IMR-90 (cell line): ENCODE measurements around the gene PPP1R16B. TPM values are rescaled to one million over a fixed set of nuclear protein-coding genes. Genes with fewer than 3 reads are reported as not detected.

Experiments
- ATAC-seq: fragments of 200-7000 bp; cut with Tn5 transposase; 2 replicates; pipeline ENCODE4 v1.9.1; 2020; ENCODE audit warnings: low read depth, mild to moderate bottlenecking, moderate library complexity
- BruUV-seq: library from RNA; stranded (reverse); fragments of 400-500 nt; replicated peaks from 2 replicates; lab custom pipeline; 2021; lab: Mats Ljungman, UMichigan
- CTCF ChIA-PET: fragments of 300-600 bp; formaldehyde crosslinking; extraction: SDS; loops from one replicate; lab custom pipeline; 2021; ENCODE audit warnings: antibody characterized with exemption; lab: Yijun Ruan, JAX
- POLR2A ChIA-PET: fragments of 300-600 bp; sonication (Branson Sonifier 250); formaldehyde crosslinking; loops from one replicate; lab custom pipeline; 2022; ENCODE audit warnings: antibody characterized with exemption; ENCODE audit not compliant: unreplicated experiment; lab: Charles Lee
- DNase-seq: peaks from one replicate; pipeline ENCODE4 v3.0.0; 2013
- H2AFZ ChIP-seq: replicated peaks from 2 replicates; pipeline ENCODE3; 2013; ENCODE audit warnings: low read length, mild to moderate bottlenecking; ENCODE audit not compliant: poor library complexity
- H2AK5ac ChIP-seq: 2 replicates; pipeline ENCODE4 v1.6.1; 2013; ENCODE audit warnings: low read depth, low read length, inconsistent platforms
- H2AK9ac ChIP-seq: replicated peaks from 2 replicates; pipeline ENCODE3; 2013; ENCODE audit warnings: mild to moderate bottlenecking, low read depth, low read length, moderate library complexity; ENCODE audit not compliant: poor library complexity
- H2BK120ac ChIP-seq: 2 replicates; pipeline ENCODE4 v1.6.1; 2013; ENCODE audit warnings: low read depth, low read length, inconsistent platforms
- H2BK15ac ChIP-seq: 3 replicates; pipeline ENCODE4 v1.6.1; 2013; ENCODE audit warnings: low read depth, low read length, inconsistent platforms
- H2BK20ac ChIP-seq: 2 replicates; pipeline ENCODE4 v1.6.1; 2013; ENCODE audit warnings: low read depth, mild to moderate bottlenecking, inconsistent platforms, low read length, moderate library complexity
- H2BK5ac ChIP-seq: 2 replicates; pipeline ENCODE4 v1.6.1; 2013; ENCODE audit warnings: mild to moderate bottlenecking, low read depth, low read length, inconsistent platforms; ENCODE audit not compliant: poor library complexity, severe bottlenecking
- H3K14ac ChIP-seq: replicated peaks from 2 replicates; pipeline ENCODE4 v1.6.1; 2013; ENCODE audit warnings: low read depth, low read length, inconsistent platforms
- H3K18ac ChIP-seq: 2 replicates; pipeline ENCODE4 v1.6.1; 2013; ENCODE audit warnings: low read depth, low read length, control low read depth
- H3K23ac ChIP-seq: 2 replicates; pipeline ENCODE4 v1.6.1; 2013; ENCODE audit warnings: low read depth, low read length, inconsistent platforms
- H3K27ac ChIP-seq: 2 replicates; pipeline ENCODE4 v1.5.1; 2013; ENCODE audit warnings: mild to moderate bottlenecking, control low read depth, low read length; ENCODE audit not compliant: insufficient read depth
- H3K27me3 ChIP-seq: 2 replicates; pipeline ENCODE4 v1.6.1; 2013; ENCODE audit warnings: low read length; ENCODE audit not compliant: control insufficient read depth, insufficient read depth
- H3K36me3 ChIP-seq: 2 replicates; pipeline ENCODE4 v1.6.1; 2013; ENCODE audit warnings: low read length, mixed read lengths; ENCODE audit not compliant: control insufficient read depth, insufficient read depth
- H3K4ac ChIP-seq: 2 replicates; pipeline ENCODE4 v1.6.1; 2013; ENCODE audit warnings: low read depth, low read length, inconsistent platforms
- H3K4me1 ChIP-seq: 2 replicates; pipeline ENCODE4 v1.6.1; 2013; ENCODE audit warnings: low read length, mixed read lengths; ENCODE audit not compliant: control insufficient read depth, insufficient read depth
- H3K4me2 ChIP-seq: 2 replicates; pipeline ENCODE4 v1.6.1; 2013; ENCODE audit warnings: low read depth, mild to moderate bottlenecking, control low read depth, low read length, moderate library complexity
- H3K4me3 ChIP-seq: 2 replicates; pipeline ENCODE4 v1.5.1; 2013; ENCODE audit warnings: low read depth, mild to moderate bottlenecking, control low read depth, low read length, moderate library complexity; ENCODE audit not compliant: insufficient read depth
- H3K56ac ChIP-seq: 2 replicates; pipeline ENCODE4 v1.6.1; 2013; ENCODE audit warnings: low read length, inconsistent platforms; ENCODE audit not compliant: insufficient read depth; ENCODE audit errors: extremely low read depth
- H3K79me1 ChIP-seq, 2 experiments: 2 replicates each; pipeline ENCODE4 v1.6.1; 2013; ENCODE audit warnings: low read length in 2 of 2, inconsistent platforms in 1 of 2, low read depth in 1 of 2
- H3K9ac ChIP-seq: 2 replicates; pipeline ENCODE4 v1.6.1; 2013; ENCODE audit warnings: low read depth, low read length, control low read depth
- H3K9me1 ChIP-seq: 2 replicates; pipeline ENCODE4 v1.6.1; 2013; ENCODE audit warnings: low read length, inconsistent platforms; ENCODE audit not compliant: insufficient read depth
- H3K9me3 ChIP-seq: 2 replicates; pipeline ENCODE4 v1.6.1; 2013; ENCODE audit warnings: low read length; ENCODE audit not compliant: control insufficient read depth, insufficient read depth
- H4K20me1 ChIP-seq: 2 replicates; pipeline ENCODE4 v1.6.1; 2013; ENCODE audit warnings: low read length, inconsistent platforms; ENCODE audit not compliant: insufficient read depth
- H4K5ac ChIP-seq: 2 replicates; pipeline ENCODE4 v1.6.1; 2013; ENCODE audit warnings: mild to moderate bottlenecking, low read depth, low read length, control low read depth
- H4K8ac ChIP-seq, 2 experiments: 2 replicates each; pipeline ENCODE4 v1.6.1; 2013; ENCODE audit warnings: low read depth in 2 of 2, low read length in 2 of 2, control low read depth in 1 of 2, inconsistent platforms in 1 of 2
- H4K91ac ChIP-seq: 2 replicates; pipeline ENCODE4 v1.6.1; 2013; ENCODE audit warnings: low read depth, low read length, inconsistent platforms; ENCODE audit not compliant: insufficient read depth
- BHLHE40 ChIP-seq: fragments of 150-350 bp; IDR thresholded peaks from 2 replicates; pipeline ENCODE4 v1.6.1; 2016; ENCODE audit warnings: mild to moderate bottlenecking, low read depth, low read length
- CEBPB ChIP-seq: IDR thresholded peaks from 2 replicates; pipeline ENCODE4 v1.6.1; 2012; ENCODE audit warnings: low read depth, low read length, improper control_type of control experiment
- CHD1 ChIP-seq: IDR thresholded peaks from 2 replicates; pipeline ENCODE4 v1.6.1; 2012; ENCODE audit warnings: low read depth, low read length, improper control_type of control experiment
- CTCF ChIP-seq: conservative IDR thresholded peaks from 2 replicates; pipeline ENCODE4 v1.5.1; 2012; ENCODE audit warnings: mild to moderate bottlenecking, low read depth, low read length, improper control_type of control experiment
- ELK1 ChIP-seq: fragments of 150-350 bp; IDR thresholded peaks from 2 replicates; pipeline ENCODE4 v1.6.1; 2016; ENCODE audit warnings: low read depth, mild to moderate bottlenecking, low read length, moderate library complexity, borderline replicate concordance
- FOS ChIP-seq: fragments of 150-350 bp; IDR thresholded peaks from 2 replicates; pipeline ENCODE4 v1.6.1; 2016; ENCODE audit warnings: low read depth, low read length
- MAFK ChIP-seq: IDR thresholded peaks from 2 replicates; pipeline ENCODE4 v1.6.1; 2012; ENCODE audit warnings: low read depth, low read length, improper control_type of control experiment
- MAZ ChIP-seq: IDR thresholded peaks from 2 replicates; pipeline ENCODE4 v1.6.1; 2012; ENCODE audit warnings: low read depth, mild to moderate bottlenecking, low read length, improper control_type of control experiment, moderate library complexity, borderline replicate concordance
- MXI1 ChIP-seq: IDR thresholded peaks from 2 replicates; pipeline ENCODE4 v1.6.1; 2012; ENCODE audit warnings: low read depth, mild to moderate bottlenecking, low read length, moderate library complexity, borderline replicate concordance
- NFE2L2 ChIP-seq: fragments of 150-350 bp; IDR thresholded peaks from 2 replicates; pipeline ENCODE4 v1.6.1; 2016; ENCODE audit warnings: low read depth, mild to moderate bottlenecking, low read length
- POLR2A ChIP-seq: IDR thresholded peaks from 2 replicates; pipeline ENCODE4 v1.6.1; 2012; ENCODE audit warnings: mild to moderate bottlenecking, low read depth, low read length
- RAD21 ChIP-seq: IDR thresholded peaks from 2 replicates; pipeline ENCODE4 v1.6.1; 2012; ENCODE audit warnings: low read length, improper control_type of control experiment
- RCOR1 ChIP-seq: IDR thresholded peaks from 2 replicates; pipeline ENCODE4 v1.6.1; 2012; ENCODE audit warnings: mild to moderate bottlenecking, low read length, improper control_type of control experiment; ENCODE audit not compliant: insufficient replicate concordance
- RFX5 ChIP-seq: IDR thresholded peaks from 2 replicates; pipeline ENCODE4 v1.8.0; 2012; ENCODE audit warnings: low read depth, mild to moderate bottlenecking, low read length, moderate library complexity
- USF2 ChIP-seq: fragments of 150-350 bp; IDR thresholded peaks from 2 replicates; pipeline ENCODE4 v1.6.1; 2017; ENCODE audit warnings: mild to moderate bottlenecking, antibody characterized with exemption, low read length, low read depth
- WGBS, 2 experiments: methylation state at CpG; one replicate each; pipeline versions ENCODE4 v1.1.5 to v1.1.7; 2013; ENCODE audit warnings: missing lambda C conversion rate in 2 of 2; ENCODE audit not compliant: insufficient read length in 1 of 2; ENCODE audit errors: extremely low coverage in 2 of 2; 5-methylcytosine and 5-hydroxymethylcytosine counted together
- dilution Hi-C: fragments of 300-500 bp; cut with HindIII; formaldehyde crosslinking; loops from one replicate; pipeline ENCODE4 v1.14.3; 2018; ENCODE audit warnings: low sequenced_read_pairs; ENCODE audit not compliant: unreplicated experiment
- in situ Hi-C: fragments of 300-500 bp; cut with MboI; formaldehyde crosslinking; loops from 3 replicates; pipeline ENCODE4 v1.14.3; 2019; ENCODE audit warnings: low sequenced_read_pairs, inconsistent platforms, mixed read lengths
- intact Hi-C: fragments of 100-400 bp; cut with micrococcal nuclease; formaldehyde crosslinking; loops from 2 replicates; pipeline ENCODE4 v1.10.0; 2022
- polyA plus RNA-seq, 3 experiments: library from polyadenylated mRNA; depleted of rRNA; stranded (reverse); fragments of >200 nt; gene quantifications; 2 replicates each; pipeline ENCODE4 v1.2.3, GENCODE V29; 2012; ENCODE audit warnings: low replicate concordance in 1 of 3
- total RNA-seq: library from RNA; depleted of rRNA; stranded (reverse); fragments of >200 nt; gene quantifications from 2 replicates; pipeline ENCODE4 v1.2.3, GENCODE V29; 2012

The PPP1R16B gene
- total and polyA plus RNA-seq, 2 of the 4 experiments (the other 2 are of a cell fraction): not detected

GRCh38 chr20:38934530-38934929, 129.0 kb downstream of the PPP1R16B start:
- H3K27me3 ChIP-seq: no peaks in the 10 kb centered on the region
- BruUV-seq: no TSS peak
- H2AFZ ChIP-seq: no peak overlapping the region
- ATAC-seq: no peak
- no peak overlapping the region for H3K4ac ChIP-seq
- intact Hi-C loops: no loop called here
- no peak overlapping the region for H3K27ac ChIP-seq
- no peak overlapping the region for H2BK15ac ChIP-seq
- no peak overlapping the region for H2BK120ac ChIP-seq
- H2BK20ac ChIP-seq: no peak overlapping the region
- DNase-seq: no peak
- H4K8ac ChIP-seq: no peak overlapping the region
- no peaks in the 10 kb centered on the region for H3K36me3 ChIP-seq
- H3K4me3 ChIP-seq: no peak overlapping the region
- H3K9me1 ChIP-seq: peaks cover 27% of the 10 kb centered on the region
- H3K23ac ChIP-seq: no peak overlapping the region
- no peak overlapping the region for H3K14ac ChIP-seq
- peaks cover 8% of the 10 kb centered on the region for H3K4me1 ChIP-seq
- no peaks in the 10 kb centered on the region for H3K9me3 ChIP-seq
- no peak overlapping the region for H4K5ac ChIP-seq
- no peak overlapping the region for H3K18ac ChIP-seq
- no peak for TF ChIP-seq CTCF
- no peak for TF ChIP-seq USF2
- no peak for TF ChIP-seq MAFK
- no peak for TF ChIP-seq RFX5
- TF ChIP-seq MXI1: no peak
- TF ChIP-seq ELK1: no peak
- no peak for TF ChIP-seq FOS
- no peak for TF ChIP-seq RAD21
- no peak for TF ChIP-seq BHLHE40
- TF ChIP-seq NFE2L2: no peak
- no peak for TF ChIP-seq MAZ
- TF ChIP-seq CHD1: no peak
- no peak for TF ChIP-seq CEBPB
- no peak for TF ChIP-seq POLR2A
- TF ChIP-seq RCOR1: no peak
- H3K56ac ChIP-seq: no peak overlapping the region
- H2AK5ac ChIP-seq: no peak overlapping the region
- no peak overlapping the region for H4K91ac ChIP-seq
- no peak overlapping the region for H3K4me2 ChIP-seq
- dilution Hi-C loops: no loop called here
- CTCF ChIA-PET: no interaction called here
- no peak overlapping the region for H3K9ac ChIP-seq
- H3K79me1 ChIP-seq: peaks cover 37 to 73% of the 10 kb centered on the region in 2 experiments
- 100% methylated on average over 3 of the region's 5 CpGs; no CpG with 5 or more reads in 1 of the 2 experiments for WGBS, 2 experiments
- in situ Hi-C loops: no loop called here
- no peak overlapping the region for H2BK5ac ChIP-seq
- POLR2A ChIA-PET: no interaction called here
- peaks cover 11% of the 10 kb centered on the region; the same call in 1 of the 2 replicates for H4K20me1 ChIP-seq
- no peak overlapping the region for H2AK9ac ChIP-seq
